ENCODE results near the gene FGF11. TPM values are rescaled to one million over a fixed set of nuclear protein-coding genes. Genes with fewer than 3 reads are reported as not detected.
A peak's percentile ranks its signal among the peaks of the same experiment; 100 is the strongest.

The FGF11 gene
- total and polyA plus RNA-seq, 2 experiments from 2014 or later = 50.4 to 51.9 TPM

DNA sequence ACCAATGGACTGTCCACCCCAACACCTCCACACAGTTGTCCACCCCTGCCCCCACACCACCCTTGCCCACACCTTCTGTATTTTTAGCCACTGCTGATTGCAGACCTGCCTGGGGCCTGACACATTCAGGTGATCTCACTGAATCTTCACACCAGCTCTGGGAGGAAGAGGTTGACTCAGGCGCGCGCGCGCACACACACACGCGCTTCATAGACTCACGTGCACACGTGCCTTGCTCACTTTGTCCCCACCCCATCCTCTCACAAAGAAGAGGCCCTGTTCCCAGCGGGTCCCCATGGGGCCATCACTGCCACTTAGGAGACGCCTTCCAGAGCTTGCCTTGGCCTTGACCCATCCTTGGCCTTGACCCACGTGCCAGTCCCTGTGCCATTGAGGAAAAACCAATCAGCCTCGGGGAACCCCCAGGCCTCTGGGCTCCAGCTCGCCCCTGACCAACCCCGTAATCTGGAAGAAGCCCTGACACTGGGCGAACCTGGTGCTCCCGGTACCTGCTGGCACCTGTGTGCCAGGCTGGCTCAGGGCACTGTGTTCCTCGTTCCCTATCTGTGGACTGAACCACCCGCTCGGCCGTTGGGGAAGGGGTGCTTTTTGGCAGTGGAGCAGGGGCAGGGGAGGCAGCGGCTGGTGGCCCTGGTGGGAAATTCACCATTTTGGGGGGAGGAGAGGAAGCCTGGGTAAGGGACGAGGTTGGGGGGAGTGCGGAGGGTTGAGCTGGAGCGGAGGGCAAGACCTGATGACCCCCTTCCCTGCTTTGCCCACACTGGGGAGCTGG lies 28.5 kb upstream of the FGF11 start:
- Histone ChIP-seq H3K4me1 (ENCODE audit: low read depth) (no peaks in the 10 kb centered on the region), H3K27ac (no peak overlapping the region), H3K4me3 (no peak overlapping the region), H3K27me3 (no peaks in the 10 kb centered on the region), H3K9me3 (ENCODE audit: low read depth) (no peaks in the 10 kb centered on the region), H3K36me3 (peaks cover 3% of the 10 kb centered on the region)
- no peak for DNase-seq (ENCODE audit: low read depth in 1 of 2, low spot score in 1 of 2)
- TF ChIP-seq CTCF (IDR thresholded peaks at IDR 0.05; ENCODE audit: low read depth, low read length) = no peak

- no peak for TF ChIP-seq CTCF (IDR thresholded peaks at IDR 0.05; ENCODE audit: low read depth, low read length)
- no peak for DNase-seq (ENCODE audit: low read depth in 1 of 2, low spot score in 1 of 2)
- Histone ChIP-seq H3K36me3 (peaks cover 4% of the 10 kb centered on the region), H3K4me1 (ENCODE audit: low read depth) (no peaks in the 10 kb centered on the region), H3K9me3 (ENCODE audit: low read depth) (no peaks in the 10 kb centered on the region), H3K27ac (no peak overlapping the region), H3K27me3 (no peaks in the 10 kb centered on the region), H3K4me3 (no peak overlapping the region)
Measured at GRCh38 chr17:7411427-7411750, 27.9 kb upstream of the FGF11 start.

DNA sequence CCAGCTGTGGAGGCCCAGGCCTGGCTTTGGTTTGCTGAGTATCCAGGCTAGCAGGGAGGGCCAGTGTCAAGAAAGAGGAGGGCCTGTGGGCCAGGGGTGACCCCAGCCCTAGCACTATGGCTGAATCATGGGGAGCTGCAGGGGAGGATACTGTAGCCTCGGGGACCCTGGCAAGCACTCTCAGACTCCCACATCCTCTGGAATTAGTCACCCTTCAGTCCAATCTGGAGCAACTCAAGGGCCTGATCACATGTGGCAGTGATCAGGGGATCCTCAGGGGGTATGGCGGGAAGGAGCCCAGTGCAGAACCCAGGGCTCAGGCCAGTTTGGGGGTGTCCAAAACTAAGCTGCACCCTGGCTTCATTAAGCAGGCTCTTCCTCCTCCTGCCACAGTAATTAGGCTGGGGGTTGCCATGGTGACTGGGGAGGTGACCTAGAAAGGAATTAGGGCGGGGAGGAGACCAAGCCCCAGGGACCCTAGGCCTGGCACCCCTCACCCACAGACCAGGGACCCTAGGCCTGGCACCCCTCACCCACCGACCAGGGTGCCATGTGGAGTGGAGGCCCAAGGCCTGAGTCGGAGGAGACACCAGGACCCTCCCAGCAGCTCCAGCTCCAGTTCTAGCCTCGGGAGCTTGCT lies 25.8 kb upstream of the FGF11 start:
- DNase-seq (ENCODE audit: low read depth in 1 of 2, low spot score in 1 of 2) = peak in 1 of 2 donors; percentile 37
- H3K36me3 ChIP-seq = peaks cover 9% of the 10 kb centered on the region
- H3K4me1 ChIP-seq (ENCODE audit: low read depth) = no peaks in the 10 kb centered on the region
- no peak for TF ChIP-seq CTCF (IDR thresholded peaks at IDR 0.05; ENCODE audit: low read depth, low read length)
- no peak overlapping the region for H3K4me3 ChIP-seq
- H3K27me3 ChIP-seq = no peaks in the 10 kb centered on the region
- H3K9me3 ChIP-seq (ENCODE audit: low read depth) = no peaks in the 10 kb centered on the region
- no peak overlapping the region for H3K27ac ChIP-seq

DNA sequence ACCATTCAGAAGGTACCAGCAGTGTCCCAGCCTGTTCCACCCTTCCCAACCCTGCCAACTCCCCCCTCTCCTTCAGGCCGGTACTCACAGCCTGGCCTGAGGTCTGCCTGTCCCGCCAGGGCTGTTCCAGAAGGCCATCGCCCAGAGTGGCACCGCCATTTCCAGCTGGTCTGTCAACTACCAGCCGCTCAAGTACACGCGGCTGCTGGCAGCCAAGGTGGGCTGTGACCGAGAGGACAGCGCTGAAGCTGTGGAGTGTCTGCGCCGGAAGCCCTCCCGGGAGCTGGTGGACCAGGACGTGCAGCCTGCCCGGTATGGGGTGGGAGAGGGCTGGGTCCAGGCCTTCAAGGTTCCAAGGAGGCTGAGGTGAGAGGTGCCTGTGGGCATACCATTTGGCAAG lies 24.5 kb upstream of the FGF11 start:
- Histone ChIP-seq H3K36me3 (peaks cover 9% of the 10 kb centered on the region), H3K9me3 (ENCODE audit: low read depth) (no peaks in the 10 kb centered on the region), H3K27ac (no peak overlapping the region), H3K4me1 (ENCODE audit: low read depth) (no peaks in the 10 kb centered on the region), H3K4me3 (no peak overlapping the region), H3K27me3 (no peaks in the 10 kb centered on the region)
- DNase-seq (ENCODE audit: low read depth in 1 of 2, low spot score in 1 of 2) = no peak
- no peak for TF ChIP-seq CTCF (IDR thresholded peaks at IDR 0.05; ENCODE audit: low read depth, low read length)

DNA sequence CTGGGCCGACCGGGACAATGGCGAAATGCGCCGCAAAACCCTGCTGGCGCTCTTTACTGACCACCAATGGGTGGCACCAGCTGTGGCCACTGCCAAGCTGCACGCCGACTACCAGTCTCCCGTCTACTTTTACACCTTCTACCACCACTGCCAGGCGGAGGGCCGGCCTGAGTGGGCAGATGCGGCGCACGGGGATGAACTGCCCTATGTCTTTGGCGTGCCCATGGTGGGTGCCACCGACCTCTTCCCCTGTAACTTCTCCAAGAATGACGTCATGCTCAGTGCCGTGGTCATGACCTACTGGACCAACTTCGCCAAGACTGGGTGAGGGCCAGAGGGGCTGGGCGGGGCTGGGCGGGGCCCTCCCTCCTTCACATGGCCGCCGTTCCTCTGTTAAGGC lies 23.5 kb upstream of the FGF11 start:
- DNase-seq (ENCODE audit: low read depth in 1 of 2, low spot score in 1 of 2) = no peak
- Histone ChIP-seq H3K4me3 (no peak overlapping the region), H3K9me3 (ENCODE audit: low read depth) (no peaks in the 10 kb centered on the region), H3K4me1 (ENCODE audit: low read depth) (no peaks in the 10 kb centered on the region), H3K36me3 (peaks cover 9% of the 10 kb centered on the region), H3K27me3 (no peaks in the 10 kb centered on the region), H3K27ac (no peak overlapping the region)
- no peak for TF ChIP-seq CTCF (IDR thresholded peaks at IDR 0.05; ENCODE audit: low read depth, low read length)
